Measurements from ENCODE around the gene ZBTB7C.

GRCh38 chr18:47996091-47996541 is 413.1 kb downstream of the ZBTB7C start:
- no peak for TF ChIP-seq EZH2 (IDR thresholded peaks at IDR 0.05; ENCODE audit: borderline replicate concordance, low read depth, low read length, severe bottlenecking)
- no peak for TF ChIP-seq CTCF (IDR thresholded peaks at IDR 0.05; ENCODE audit: borderline replicate concordance, extremely low read depth, low read length, poor library complexity, severe bottlenecking)
